ENCODE results near the gene ADH1B. TPM values are rescaled to one million over a fixed set of nuclear protein-coding genes. Genes with fewer than 3 reads are reported as not detected.
A peak's percentile ranks its signal among the peaks of the same experiment; 100 is the strongest.

The ADH1B gene
- total RNA-seq, 1 experiment from 2014 or later = 32.0 TPM

DNA sequence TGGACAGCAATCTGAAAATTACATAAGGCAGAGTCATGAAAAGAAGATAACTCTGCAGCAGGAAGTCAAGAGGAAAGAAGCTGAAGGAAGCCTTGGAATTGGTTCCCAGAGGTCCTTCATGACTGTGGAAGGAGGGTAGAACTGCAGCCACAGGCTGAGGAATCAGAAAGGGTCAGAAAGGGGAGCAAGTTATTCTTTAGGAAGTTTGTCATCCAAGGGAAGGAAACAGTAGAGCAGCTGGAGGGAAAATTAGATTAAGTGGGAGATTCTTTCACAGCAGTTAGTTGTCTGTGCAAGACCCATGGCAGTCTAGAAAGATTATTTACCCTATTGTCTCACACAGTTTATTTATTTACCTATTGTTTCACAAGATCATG, 40.7 kb upstream of the ADH1B start:
- Mint-ChIP-seq H3K9me3 (ENCODE audit: unreplicated experiment) (no peaks in the 10 kb centered on the region), H3K4me3 (ENCODE audit: unreplicated experiment) (no peak overlapping the region), H3K4me1 (ENCODE audit: insufficient read depth, unreplicated experiment) (peaks cover 6% of the 10 kb centered on the region), H3K27me3 (ENCODE audit: insufficient read depth, unreplicated experiment) (no peaks in the 10 kb centered on the region), H3K36me3 (ENCODE audit: insufficient read depth, unreplicated experiment) (peaks cover 7% of the 10 kb centered on the region), H3K27ac (ENCODE audit: low read depth, unreplicated experiment) (no peak overlapping the region)
- TF ChIP-seq, protein P1, sequence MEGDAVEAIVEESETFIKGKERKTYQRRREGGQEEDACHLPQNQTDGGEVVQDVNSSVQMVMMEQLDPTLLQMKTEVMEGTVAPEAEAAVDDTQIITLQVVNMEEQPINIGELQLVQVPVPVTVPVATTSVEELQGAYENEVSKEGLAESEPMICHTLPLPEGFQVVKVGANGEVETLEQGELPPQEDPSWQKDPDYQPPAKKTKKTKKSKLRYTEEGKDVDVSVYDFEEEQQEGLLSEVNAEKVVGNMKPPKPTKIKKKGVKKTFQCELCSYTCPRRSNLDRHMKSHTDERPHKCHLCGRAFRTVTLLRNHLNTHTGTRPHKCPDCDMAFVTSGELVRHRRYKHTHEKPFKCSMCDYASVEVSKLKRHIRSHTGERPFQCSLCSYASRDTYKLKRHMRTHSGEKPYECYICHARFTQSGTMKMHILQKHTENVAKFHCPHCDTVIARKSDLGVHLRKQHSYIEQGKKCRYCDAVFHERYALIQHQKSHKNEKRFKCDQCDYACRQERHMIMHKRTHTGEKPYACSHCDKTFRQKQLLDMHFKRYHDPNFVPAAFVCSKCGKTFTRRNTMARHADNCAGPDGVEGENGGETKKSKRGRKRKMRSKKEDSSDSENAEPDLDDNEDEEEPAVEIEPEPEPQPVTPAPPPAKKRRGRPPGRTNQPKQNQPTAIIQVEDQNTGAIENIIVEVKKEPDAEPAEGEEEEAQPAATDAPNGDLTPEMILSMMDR (IDR thresholded peaks at IDR 0.05; ENCODE audit: unreplicated experiment) = no peak
- no peak for DNase-seq (ENCODE audit: unreplicated experiment)
- CTCF ChIA-PET = interaction anchor here (0.7 kb wide), 1 partner anchor 23 kb away, joined by 3 read pairs; no protein-coding TSS in a partner anchor
- POLR2A ChIA-PET = no interaction called here
- intact Hi-C loops (cut with micrococcal nuclease) = no loop called here
- BruUV-seq (replicated peaks) = no TSS peak

DNA sequence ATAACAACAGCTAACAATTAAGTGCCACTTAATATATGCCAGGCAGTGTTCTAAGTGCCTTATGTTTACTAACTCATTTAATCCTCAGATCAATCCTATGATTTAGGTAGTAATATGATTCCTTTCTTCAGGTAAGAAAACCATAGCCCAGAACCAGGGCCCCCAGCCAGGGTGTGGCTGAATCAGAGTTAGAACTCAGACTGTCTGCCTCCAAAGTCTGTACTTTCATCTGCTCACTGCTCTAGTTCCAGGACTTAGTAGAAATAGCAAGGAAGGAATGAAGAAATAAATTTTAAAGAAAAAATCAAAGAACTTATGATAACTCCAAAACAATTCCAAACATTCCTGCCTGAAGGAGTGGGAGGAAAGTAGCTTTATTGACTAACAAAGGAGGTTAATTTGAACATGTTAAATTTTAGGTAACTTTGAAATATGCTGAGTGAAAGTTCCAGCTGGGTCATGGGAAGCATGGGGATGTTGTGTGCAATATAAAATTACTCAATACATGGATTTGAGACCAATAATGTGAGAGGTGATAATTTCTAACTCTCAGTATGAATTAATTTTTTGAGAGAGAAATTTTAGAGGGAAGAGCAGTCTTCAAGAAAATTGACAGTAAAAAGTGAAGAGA, 40.2 kb upstream of the ADH1B start:
- Mint-ChIP-seq H3K27me3 (ENCODE audit: insufficient read depth, unreplicated experiment) (no peaks in the 10 kb centered on the region), H3K4me1 (ENCODE audit: insufficient read depth, unreplicated experiment) (peaks cover 6% of the 10 kb centered on the region)
- CTCF ChIA-PET = interaction anchor here (0.6 to 0.8 kb wide), 4 partner anchors 11 to 878 kb away, joined by 3 to 6 read pairs (median 3); no protein-coding TSS in a partner anchor

DNA sequence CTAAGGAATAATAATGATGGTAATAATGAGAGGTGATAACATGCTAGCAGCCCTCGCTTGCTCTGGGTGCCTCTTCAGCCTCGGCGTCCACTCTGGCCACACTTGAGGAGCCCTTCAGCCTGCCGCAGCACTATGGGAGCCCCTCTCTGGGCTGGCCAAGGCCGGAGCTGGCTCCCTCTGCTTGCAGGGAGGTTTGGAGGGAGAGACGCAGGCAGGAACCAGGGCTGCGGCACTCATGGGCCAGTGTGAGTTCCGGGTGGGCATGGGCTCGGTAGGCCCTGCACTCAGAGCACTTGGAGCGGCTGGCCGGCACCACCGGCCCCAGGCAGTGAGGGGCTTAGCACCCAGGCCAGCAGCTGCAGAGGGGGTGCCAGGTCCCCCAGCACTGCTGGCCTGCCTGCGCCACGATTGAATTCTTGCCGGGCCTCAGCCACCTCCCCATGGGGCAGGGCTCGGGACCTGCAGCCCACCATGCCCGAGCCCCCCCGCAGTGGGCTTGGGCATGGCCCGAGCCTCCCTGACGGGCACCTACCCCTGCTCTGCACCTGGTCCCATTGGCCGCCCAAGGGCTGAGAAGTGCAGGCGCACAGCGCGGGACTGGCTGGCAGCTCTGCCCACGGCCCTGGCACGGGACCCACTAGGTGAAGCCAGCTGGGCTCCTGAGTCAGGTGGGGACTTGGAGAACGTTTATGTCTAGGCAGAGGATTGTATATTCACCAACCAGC, 38.4 kb upstream of the ADH1B start:
- Mint-ChIP-seq H3K27ac (ENCODE audit: low read depth, unreplicated experiment) (no peak overlapping the region), H3K9me3 (ENCODE audit: unreplicated experiment) (no peaks in the 10 kb centered on the region), H3K4me1 (ENCODE audit: insufficient read depth, unreplicated experiment) (peaks cover 6% of the 10 kb centered on the region), H3K36me3 (ENCODE audit: insufficient read depth, unreplicated experiment) (no peaks in the 10 kb centered on the region), H3K27me3 (ENCODE audit: insufficient read depth, unreplicated experiment) (no peaks in the 10 kb centered on the region), H3K4me3 (ENCODE audit: unreplicated experiment) (no peak overlapping the region)
- ChIA-PET POLR2A (no interaction called here), CTCF (no interaction called here)
- BruUV-seq (replicated peaks) = no TSS peak
- DNase-seq (ENCODE audit: unreplicated experiment) = no peak
- intact Hi-C loops (cut with micrococcal nuclease) = no loop called here
- TF ChIP-seq, protein P1 (IDR thresholded peaks at IDR 0.05; ENCODE audit: unreplicated experiment) = no peak

More for the DNA sequence above, 40.2 kb upstream of the ADH1B start:
- Mint-ChIP-seq H3K36me3 (ENCODE audit: insufficient read depth, unreplicated experiment) (peaks cover 7% of the 10 kb centered on the region), H3K4me3 (ENCODE audit: unreplicated experiment) (no peak overlapping the region), H3K9me3 (ENCODE audit: unreplicated experiment) (no peaks in the 10 kb centered on the region), H3K27ac (ENCODE audit: low read depth, unreplicated experiment) (peak overlapping the region; percentile 4)
- POLR2A ChIA-PET = interaction anchor here (1.4 kb wide), 1 partner anchor 18 kb away, joined by 4 read pairs; no protein-coding TSS in a partner anchor
- TF ChIP-seq, protein P1 (IDR thresholded peaks at IDR 0.05; ENCODE audit: unreplicated experiment) = no peak
- no TSS peak for BruUV-seq (replicated peaks)
- no peak for DNase-seq (ENCODE audit: unreplicated experiment)
- intact Hi-C loops (cut with micrococcal nuclease) = no loop called here

DNA sequence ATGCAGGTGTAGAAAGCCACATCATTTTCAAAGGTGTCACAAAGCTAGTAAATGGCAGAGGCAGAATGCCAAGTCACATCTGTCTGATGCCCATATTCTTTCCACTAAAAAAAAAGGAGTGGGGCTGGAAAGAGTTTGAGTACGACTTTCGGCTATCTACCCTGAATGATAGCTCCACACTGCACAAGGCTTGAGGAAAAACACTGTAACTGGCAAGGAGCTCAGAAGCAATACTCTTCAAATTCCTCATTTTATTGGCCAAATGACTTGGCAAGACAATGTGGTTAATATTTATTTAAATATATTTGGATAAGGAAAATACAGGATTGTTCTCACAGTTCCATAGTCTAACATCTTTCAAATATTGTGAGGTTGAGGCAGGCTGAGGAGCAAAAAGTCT, 36.7 kb upstream of the ADH1B start:
- BruUV-seq (replicated peaks) = no TSS peak
- peaks cover 9% of the 10 kb centered on the region for H3K9me3 Mint-ChIP-seq (ENCODE audit: unreplicated experiment)
- H3K27me3 Mint-ChIP-seq (ENCODE audit: insufficient read depth, unreplicated experiment) = no peaks in the 10 kb centered on the region
- ChIA-PET POLR2A (no interaction called here), CTCF (interaction anchor here (0.9 to 1.1 kb wide), 2 partner anchors 15 to 28 kb away, joined by 3 read pairs; no protein-coding TSS in a partner anchor)
- TF ChIP-seq, protein P1 (IDR thresholded peaks at IDR 0.05; ENCODE audit: unreplicated experiment) = no peak
- no peaks in the 10 kb centered on the region for H3K36me3 Mint-ChIP-seq (ENCODE audit: insufficient read depth, unreplicated experiment)
- intact Hi-C loops (cut with micrococcal nuclease) = no loop called here
- no peak for DNase-seq (ENCODE audit: unreplicated experiment)
- H3K4me1 Mint-ChIP-seq (ENCODE audit: insufficient read depth, unreplicated experiment) = peaks cover 6% of the 10 kb centered on the region
- H3K27ac Mint-ChIP-seq (ENCODE audit: low read depth, unreplicated experiment) = no peak overlapping the region
- no peak overlapping the region for H3K4me3 Mint-ChIP-seq (ENCODE audit: unreplicated experiment)
